HG03565 (cell line): Measurements from ENCODE around the gene PGBD5.

ENCODE experiments used
- ATAC-seq: cut with Tn5 transposase; IDR thresholded peaks from one replicate; pipeline ENCODE4 v1.9.1; 2021; ENCODE audit warnings: mild to moderate bottlenecking, moderate library complexity; ENCODE audit not compliant: unreplicated experiment

PGBD5 gene

DNA sequence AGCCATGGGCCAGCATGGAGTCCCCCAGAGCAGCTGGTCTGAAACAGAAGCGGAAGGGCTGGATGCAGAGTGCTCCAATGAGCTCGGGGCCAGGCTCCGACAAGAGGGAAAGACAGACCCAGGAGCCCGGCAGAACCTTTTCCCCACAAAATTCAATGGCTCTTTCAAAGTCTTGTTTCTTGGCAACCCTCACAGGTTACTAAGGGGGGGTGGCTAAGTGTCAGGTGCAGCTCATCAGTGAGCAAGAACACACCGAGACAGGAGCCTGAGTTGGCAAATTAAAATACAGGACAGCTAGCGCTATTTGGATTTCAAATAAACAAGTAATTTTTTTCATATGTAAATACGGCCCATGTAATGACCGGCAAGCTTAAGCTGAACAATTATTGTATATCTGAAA, 27.3 kb downstream of the PGBD5 start:
- no peak for ATAC-seq

DNA sequence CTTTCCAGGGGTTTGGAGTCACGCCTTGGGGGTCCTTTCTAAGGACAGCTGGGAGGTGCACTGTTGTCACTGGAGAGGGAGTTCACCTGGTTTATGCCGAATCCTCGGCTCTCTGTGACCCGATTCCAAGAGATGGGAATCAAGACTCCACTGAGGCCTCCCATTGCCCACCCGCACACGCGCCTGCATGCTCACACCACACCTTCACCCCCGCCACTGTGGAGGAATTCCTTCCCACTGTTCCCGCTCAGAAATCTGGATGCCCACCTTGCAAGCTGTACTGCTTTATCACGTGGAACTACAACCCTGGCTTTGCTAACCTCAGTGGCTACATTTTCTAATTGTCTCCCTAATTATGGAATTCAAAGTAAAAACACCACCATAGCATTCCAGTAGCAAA, 29.2 kb downstream of the PGBD5 start:
- ATAC-seq = no peak

DNA sequence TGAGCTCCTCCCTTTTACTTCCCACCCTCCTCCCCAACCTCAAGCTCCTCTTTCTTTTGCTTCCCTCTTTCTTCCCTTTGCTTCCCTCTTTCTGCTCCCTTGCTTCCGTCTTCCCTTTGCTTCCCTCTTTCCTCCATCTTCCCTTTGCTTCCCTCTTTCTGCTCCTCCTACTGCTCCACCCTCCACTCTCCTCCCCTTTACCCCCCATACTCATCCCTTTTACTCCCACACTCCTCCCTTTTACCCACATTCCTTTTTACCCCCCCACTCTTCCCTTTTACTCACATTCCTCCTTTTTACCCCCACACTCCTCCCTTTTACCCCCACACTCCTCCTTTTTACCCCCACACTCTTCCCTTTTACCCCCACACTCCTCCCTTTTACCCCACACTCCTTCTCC, 30.2 kb downstream of the PGBD5 start:
- ATAC-seq = no peak

DNA sequence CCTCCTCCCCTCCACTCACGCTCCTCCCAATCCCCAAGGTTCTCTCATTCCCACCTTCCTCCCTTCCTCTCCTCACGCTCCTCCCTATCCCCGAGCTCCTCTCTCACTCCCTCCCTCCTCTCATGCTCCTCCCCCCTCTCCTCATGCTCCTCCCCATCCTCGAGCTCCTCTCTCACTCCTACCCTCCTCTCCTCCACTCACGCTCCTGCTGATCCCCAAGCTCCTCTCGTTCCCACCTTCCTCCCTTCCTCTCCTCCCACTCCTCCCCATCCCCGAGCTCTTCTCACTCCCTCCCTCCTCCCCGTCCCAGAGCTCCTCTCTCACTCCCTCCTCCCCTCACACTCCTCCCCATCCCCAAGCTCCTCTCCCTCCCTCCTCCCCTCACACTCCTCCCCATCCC, 31.4 kb downstream of the PGBD5 start:
- no peak for ATAC-seq

DNA sequence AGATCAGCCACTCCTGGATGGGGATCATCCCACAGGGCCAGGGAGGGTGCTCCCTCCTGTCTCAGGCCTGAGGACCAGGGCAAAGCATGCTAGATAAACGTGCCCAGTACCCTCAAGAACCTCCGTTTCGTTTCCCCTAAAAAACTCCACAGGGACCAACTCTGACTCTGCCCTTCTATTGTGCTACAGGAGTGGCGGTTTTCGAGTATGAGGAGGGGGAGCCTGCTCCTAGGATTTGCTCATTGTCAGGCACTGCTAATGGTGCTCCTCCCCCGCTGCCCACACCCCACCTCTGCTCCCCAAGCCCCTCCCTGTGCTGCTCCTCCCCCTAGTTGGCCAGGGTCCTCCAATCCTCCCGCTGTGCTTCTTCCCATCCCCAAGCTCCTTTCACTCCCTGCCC, 32.0 kb downstream of the PGBD5 start:
- ATAC-seq = no peak

DNA sequence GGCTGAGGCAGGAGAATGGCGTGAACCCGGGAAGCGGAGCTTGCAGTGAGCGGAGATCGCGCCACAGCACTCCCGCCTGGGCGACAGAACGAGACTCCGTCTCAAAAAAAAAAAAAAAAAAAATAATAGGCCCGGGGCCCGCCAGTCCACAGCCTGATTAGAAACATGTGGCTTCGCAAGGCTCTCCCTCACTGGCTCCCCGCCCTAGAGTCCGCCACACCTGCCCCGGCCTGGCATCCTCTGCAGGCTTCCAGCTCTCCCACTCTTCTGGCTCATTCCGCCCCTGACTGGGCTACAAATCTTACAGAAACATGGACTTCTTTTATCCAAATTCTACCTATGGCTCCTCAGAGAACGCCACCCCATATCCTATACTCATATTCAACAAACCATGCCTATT, 32.4 kb downstream of the PGBD5 start:
- no peak for ATAC-seq

DNA sequence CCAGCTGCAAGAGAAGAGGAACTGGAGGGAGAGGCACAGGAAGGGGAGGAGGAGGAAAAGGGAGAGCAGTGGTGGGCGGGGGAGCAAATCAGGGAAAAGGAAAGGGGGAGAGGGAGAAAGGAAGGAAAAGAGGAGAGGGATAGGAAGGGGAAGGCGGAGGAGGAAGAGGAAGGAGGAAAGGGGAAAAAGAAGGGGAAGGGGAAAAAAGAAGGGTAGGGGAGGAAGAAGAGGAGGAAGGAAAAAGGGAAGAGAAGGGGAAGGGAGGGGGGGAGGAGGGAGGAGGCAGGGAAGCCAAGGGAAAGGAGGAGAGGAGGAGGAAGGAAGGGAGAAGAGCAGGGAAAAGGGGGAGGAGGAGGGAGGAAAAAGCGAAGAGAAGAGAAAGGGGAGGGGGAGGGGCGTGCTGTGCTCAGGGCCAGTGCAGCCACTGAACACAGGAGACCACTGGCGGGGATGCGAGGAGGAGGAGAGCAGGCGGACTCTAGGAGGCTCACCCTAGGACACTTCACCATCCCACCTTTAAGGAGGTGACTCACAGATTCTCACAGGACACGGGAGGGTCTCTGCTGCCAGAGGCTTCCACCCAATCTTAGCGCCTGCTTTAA, 33.1 kb downstream of the PGBD5 start:
- no peak for ATAC-seq

DNA sequence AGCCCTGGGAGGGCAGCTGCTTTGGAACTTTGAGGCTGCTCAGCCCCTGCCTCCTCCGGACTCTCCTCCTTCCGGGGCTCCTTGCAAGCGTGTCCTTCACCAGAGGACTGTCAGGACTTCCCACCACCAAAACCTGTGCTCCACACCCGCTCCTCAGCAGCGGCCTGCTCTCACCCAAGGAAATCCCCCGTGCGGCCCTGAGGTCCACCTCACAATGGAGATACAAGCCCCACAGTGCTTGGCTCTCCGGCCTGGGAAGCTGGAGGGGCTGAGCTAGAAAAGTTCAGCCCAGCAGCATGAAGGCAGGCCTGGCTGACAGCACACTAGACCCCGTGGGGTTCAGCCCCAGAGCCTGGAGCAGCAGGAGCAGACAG, 33.6 kb downstream of the PGBD5 start:
- ATAC-seq = no peak

DNA sequence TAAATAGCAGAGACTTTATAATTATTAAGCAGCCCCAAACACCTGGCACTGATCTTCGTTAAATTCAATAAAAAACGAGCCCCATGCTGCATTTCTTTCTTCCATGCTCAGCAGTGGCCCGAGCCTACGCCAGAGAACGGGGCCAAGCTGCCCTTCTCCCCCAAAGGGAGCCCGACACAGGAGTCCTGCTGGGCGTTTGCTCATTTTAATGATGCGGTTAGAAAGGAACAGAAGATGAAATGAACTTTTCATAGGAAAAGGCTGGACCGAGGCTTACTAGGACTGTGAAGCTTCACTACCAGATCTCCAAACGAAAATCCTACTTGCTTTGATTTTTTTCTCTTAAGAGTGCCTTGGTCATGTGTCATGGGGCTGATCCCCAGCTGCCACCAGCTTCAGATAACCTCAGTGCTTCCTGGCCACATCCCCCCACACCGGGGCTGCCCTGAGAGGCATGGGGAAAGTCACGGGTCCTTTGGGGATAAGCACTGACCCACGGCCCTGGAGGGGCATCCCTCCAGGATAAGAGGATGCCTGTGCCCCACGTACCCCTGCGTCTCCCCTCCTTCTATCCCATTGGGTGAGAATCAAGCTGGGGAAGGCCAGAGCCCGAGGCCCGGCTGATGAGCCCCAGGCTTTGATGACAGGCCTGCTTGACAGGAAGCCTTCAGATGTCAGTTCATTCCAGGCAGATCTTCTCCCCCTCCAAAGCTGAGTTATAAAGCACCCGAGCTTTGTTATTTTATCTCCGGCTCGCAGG, 34.2 kb downstream of the PGBD5 start:
- ATAC-seq = no peak

DNA sequence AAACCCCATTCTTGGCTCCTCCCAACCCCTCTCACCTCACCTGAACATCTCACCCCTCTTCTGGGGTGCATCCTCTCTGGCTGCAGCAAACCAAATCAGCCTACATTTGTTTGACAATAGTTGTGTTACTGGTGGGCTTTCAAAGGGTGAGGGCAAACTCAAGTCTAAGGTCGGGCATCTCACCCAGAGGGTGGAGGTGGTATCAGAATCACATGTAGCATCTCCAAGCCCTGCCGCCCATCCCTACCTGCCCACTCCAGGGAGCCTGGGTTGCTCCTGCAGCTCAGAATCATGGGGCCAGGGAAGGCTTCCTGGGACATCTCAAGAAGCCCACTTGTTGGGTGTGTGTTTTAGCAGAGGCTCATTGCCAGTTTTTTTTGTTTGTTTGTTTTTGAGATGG, 35.8 kb downstream of the PGBD5 start:
- no peak for ATAC-seq

DNA sequence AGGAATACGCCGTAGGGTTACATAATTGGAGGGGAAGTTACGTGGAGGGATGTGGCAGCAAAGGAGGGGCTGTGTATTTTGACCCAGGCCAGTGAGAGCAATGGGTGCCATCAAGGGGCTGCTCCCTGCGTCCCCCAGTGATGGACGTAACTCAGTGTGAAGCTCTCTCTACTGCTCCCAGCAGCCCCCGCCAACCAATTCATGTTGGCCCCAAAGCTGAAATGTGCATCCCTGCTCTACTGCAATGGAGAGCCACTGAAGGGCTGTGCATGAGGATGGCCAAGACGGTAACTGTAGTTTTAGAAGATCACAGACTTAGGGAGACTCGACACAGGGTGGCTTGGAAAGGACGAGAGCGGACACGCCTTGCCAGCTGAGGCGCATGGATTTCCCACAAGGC, 38.3 kb downstream of the PGBD5 start:
- no peak for ATAC-seq

DNA sequence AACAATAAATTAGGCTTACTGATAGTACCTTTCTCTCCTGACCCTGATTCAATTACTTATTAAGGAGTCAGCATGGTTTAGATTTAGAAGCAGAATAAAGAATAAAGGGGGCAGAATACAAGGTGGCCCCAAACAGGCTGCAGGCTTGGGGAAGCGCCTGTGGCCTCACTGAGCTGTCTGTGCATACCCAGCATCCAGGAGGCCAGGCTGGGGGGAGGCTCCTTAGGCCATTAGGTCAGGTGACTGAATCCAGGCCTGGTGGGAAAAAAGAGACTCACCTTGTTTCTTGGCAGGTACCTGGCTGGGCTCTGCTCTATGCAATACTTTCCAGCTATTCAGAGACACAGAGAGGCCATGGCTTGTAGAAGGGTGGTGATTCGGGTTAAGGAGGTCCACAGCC, 38.8 kb downstream of the PGBD5 start:
- no peak for ATAC-seq

DNA sequence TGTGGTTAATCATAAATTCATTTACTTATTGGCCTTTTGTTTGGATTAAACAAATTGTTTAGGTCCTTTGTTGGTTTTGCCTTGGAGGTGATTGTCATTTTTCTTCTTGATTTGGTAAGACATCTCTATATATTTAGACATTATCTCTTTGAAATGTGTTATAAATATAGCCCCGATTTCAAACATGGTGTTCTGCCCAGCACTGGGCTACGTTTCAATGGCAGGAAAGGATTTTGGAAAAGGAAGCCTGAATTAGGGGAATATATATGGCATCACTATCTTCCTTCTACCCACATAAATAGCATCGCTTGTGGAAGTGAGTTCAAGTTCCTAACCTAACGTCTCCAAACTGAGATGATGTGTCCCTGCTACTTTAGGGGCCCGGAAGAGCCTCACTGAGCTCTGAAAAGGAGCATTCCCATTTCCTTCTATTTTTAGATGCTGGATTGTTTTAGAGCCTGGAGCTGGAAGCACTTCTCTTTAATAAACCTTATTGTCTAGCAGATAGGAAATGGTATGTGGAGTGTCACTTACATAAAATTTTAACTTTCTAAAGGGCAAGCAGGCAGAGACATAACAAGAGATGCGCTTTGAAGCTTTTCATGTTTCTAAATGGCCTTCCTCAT, 39.4 kb downstream of the PGBD5 start:
- no peak for ATAC-seq

DNA sequence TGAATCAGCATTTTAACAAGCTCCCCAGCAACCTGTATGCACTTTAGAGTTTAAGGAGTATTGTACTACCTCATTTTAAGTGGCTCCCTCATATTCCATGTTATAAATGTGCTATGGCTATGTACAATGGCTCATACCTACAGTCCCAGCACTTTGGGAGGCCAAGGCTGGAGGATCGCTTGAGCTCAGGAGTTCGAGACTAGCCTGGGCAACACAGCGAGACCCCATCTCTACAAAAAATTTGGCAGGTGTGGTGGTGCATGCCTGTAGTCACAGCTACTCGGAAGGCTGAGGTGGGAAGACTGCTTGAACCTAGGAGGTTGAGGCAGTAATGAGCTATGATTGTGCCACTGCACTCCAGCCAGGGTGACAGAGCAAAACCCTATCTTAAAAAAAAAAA, 40.2 kb downstream of the PGBD5 start:
- no peak for ATAC-seq

DNA sequence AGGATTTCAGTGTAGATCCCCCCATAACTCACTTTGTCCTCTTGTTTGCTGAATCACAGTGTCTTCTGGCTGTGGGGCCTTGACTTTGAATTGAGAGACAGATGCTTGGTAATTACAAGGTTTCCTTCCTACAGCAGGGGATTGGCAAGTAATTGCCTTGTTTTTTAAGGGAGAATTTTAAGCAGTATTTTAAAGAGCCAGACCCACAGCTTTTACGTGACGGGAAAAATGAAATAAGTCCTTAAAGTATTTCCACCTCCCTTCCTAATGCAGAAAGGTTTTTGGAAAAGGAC, 41.0 kb downstream of the PGBD5 start:
- ATAC-seq = no peak

DNA sequence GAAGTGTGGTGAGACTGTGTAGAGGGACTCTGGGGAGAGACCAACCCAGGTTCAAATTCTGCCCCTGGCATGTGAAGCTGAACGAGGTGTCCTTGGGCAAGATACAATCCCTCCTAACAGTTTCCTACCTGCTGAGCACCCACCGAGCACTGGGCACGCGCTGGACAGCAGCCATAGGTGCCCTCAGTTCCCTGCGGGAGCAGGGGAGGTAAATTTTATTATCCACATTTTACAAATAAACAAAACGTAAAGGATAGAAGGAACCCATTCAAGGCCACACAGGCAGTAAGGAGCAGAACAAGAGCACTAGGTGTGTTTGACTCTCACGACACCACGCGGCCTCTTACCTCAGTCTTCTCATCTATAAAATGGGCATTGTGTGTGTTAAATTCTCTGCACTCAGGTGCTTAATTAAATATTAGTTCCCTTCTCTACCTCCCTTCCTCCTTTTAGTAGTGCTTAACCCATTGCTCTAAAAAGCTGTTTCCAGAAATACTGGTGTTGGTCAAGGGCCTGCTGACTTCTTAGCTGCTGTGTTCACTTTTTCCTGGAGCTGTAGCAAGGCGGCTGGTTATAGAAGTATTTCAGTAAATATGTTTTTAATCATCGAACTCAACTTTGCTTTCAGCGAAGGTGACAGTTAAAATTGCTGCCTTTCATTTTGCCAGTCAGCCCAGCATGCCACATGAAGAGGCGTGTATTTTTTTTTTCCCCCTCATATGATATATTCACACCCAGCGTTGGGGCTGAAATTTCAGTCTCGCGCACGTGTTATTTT, 41.6 kb downstream of the PGBD5 start:
- no peak for ATAC-seq

DNA sequence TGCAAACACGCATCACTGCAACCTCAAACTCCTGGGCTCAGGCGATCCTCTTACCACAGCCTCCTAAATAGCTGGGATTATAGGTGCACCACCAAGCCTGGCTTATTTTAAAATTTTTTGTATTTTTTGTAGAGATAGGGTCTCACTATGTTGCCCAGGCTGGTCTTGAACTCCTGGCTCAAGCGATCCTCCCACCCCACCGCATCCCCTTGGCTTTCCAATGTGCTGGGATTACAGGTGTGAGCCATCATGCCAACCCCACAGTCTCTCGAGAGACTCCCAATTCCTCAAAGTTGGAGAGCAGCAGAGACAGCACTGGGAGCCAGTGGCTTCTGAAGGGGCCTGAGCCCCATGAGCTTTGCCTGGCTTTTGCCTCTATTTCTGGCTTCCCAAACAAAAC, 42.7 kb downstream of the PGBD5 start:
- no peak for ATAC-seq

DNA sequence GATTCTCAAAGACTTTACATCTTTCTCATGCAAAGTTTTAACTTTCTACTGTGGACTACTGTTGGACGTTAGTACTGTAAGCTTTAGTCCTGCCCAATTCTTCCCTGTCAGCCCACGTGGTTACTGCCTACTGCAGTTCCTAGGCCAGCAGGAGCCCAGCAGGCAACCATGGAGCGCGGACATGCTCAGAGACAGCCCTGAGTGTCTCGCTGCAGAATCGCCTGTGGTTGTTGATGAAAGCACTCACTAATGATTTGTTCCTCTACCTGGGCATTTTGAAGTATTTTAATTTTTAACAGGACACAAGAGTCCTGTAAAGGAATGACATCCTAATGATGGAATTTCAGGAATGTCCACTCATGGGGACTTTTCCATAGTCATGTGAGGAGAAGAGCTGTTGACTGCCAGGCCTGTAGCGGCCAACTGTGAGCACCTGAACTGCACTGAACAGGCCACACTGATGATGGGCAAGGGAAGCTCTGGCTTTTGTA, 44.1 kb downstream of the PGBD5 start:
- no peak for ATAC-seq

DNA sequence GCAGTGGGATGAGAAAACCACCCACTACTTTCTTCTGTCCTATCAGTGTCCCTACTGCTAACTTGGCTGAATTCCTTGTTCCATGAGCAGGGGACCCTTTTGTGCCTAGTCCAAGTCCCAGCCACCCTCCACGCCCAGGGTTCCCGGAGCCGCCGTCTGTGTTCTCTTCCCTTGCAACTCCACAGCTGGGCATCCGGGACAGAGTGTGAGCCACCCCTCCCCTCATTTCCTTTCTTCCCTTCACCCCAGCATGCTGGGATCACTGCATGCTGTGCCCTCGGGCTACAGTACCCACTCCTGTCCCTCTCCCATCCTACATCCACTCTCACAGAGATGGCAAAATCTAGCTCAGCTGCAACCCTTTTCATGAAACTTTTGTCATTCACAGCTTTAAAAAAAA, 44.5 kb downstream of the PGBD5 start:
- no peak for ATAC-seq

DNA sequence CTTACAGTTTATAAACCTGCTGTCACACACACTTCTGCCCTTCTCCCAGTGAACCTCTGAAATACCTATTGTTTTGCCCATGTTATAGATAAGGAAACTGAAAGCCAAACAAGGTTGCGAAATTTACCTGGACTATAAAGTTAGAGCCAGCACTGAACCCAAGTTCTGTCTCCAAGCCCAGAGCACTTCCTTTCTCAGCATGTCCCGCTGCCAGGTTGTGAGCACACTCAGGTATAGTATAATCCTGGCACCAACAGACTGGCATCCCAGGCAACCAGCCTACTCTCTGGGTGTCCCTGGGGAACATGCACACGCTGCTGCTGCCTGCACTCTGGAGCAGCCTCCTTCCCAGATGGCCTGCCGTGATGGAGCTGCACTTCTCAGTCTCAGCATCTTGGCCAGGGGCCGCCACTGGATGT, 45.1 kb downstream of the PGBD5 start:
- ATAC-seq = no peak

DNA sequence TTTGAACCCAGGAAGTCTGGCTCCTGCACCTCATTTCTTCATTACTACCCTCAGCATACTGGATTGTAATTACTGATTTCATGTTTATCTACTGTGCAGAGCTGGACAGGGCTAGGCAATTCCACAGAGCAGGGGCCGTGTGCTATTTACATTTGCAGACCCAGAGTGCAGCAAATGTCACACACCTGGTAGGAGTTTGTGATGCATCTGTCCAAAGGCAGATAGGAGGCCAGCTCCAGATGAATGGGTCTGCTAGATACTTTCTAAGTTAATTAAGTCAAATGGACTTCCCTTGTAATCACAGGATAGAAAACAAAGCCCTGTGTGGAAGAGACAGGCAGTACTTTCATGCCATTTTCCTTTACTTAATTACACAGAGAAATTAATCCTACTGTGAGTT, 46.2 kb downstream of the PGBD5 start:
- no peak for ATAC-seq

DNA sequence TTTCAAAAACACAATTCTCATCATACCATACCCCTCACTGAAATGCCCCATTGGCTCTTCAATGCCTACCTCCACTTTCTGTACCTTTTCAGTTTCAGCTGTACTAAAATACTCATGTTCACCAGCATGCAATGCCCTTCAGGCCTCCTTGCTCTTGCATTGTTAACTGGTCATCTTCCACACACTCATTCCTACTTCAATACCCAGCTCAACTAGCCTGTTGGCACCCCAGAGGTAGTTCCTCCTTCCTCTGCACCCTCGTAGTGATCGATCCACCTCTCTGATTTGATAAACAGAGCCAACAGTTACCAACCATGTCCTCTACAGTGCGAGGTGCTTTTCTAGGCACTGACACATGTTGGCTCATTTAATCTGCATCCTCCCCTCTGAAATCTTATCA, 46.7 kb downstream of the PGBD5 start:
- no peak for ATAC-seq
